ENCODE measurements around the gene HNMT.
"Not testable (repeated sequence)": the region's sequence is repeated elsewhere in the genome, so short reads cannot be mapped to it uniquely, and the experiment has no call there.

The HNMT gene

DNA sequence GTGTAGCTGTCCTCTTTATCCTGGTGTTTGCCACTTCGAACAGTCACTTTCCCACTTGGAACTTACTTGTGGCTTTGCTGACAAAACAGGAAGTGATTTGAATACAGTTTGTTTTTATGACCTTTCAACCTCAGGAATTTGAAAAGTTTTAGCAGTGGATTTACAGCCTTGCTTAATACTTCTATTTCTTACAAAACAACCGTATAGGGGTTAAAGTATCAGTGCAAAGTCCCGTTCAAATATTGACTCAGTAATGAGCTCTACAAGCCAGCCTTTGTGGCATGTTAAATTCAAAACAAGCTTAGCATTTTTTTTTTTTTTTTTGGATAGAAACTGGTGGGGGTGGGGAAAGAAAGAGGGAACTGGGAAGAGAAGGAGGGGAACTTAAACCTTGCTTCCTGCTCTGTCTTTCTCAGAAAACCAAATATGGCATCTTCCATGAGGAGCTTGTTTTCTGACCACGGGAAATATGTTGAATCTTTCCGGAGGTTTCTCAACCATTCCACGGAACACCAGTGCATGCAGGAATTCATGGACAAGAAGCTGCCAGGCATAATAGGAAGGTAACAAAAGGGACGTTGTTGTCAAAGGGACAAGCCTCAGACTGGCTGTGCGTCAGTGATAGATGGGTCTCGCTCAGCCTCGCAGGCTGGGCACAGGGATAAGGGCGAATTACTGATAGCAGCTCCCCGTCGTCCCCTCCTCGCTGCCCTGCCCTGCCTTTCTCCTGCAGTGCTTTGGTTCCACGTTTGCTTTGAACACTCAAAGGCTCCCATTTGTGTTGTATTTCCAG lies at the start of gene HNMT:
Gene HNMT (plus strand): TSS at position 408 of the 793 bp plus-strand sequence. CDS start 19 bp downstream, at position 427.
- no peak for DNase-seq (ENCODE audit: low read depth in 2 of 2)

DNA sequence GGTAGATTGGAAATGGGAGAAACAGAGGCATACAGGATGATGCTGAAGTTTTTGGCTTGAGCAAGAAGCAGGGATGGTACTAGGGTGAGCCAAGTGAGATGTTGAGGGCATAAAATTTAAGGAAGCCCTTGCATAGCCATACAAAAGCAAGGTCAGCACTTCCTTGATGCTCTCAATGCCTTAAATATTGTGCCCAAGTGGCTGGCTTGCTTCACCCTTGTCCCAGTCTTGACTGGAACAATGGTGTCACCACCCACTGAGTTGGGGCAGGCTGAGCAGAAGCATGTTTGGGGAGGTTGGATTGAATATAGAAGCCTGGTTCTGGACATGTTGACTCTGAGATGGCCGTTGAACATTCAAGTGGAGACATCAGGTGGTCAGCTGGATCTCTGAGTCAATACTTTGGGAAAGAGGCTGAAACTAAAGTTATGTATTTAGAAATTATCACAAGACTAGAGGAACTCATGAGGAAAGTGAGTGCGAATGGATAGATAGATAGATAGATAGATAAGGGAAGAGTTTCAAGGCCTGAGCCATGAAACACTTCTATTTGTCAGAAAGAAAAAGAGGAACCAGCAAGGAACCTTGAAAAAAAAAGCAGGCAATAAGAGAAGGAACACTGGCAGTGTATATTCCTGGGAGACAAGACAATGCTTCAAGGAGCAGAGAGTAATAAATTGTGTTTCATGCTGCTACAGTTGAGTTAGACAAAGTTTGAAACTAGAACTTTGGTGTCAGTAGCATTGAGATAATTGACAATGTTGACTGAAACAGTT lies 43.0 kb upstream of the HNMT start:
- no peak for DNase-seq (ENCODE audit: low read depth in 2 of 2)

DNA sequence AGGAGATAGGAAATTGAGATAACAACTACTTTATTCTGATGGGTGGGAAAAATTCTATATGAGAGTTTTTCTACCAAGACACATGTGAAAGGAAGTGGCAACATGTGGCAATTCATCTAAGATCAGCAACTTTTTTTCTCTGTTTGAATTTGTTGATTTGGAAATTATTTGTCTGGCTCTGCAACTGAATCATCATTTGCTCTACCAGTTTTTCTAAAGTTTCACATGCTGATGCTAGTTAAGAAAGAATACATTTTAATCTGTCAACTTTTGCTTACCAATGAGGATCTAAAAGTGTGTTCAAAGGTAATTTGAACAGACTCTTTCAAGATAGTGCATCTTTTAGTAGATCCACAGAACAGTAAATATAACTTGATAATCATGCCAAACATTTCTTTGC lies 42.1 kb upstream of the HNMT start:
- DNase-seq (ENCODE audit: low read depth in 2 of 2): not testable (repeated sequence)

DNA sequence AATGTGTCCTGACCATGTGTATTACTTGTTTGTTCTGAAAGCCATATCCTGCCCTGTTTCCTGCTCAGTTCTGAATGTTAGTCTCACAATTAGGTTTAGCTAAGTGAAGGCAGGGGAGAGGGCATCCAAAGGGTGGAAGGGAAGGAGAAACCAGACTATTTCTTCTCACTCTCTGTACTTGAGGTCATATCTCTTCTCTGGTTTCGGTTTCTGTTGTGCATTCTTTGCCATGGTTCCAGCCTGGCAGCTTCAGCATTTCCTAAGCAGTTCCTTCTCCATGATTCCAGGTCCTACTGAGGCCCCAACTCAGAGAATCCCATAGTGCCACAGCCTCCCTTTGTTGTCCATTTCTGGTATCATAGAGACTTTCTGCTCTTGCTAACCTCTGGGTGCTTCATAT lies 40.3 kb upstream of the HNMT start:
- no peak for DNase-seq (ENCODE audit: low read depth in 2 of 2)

DNA sequence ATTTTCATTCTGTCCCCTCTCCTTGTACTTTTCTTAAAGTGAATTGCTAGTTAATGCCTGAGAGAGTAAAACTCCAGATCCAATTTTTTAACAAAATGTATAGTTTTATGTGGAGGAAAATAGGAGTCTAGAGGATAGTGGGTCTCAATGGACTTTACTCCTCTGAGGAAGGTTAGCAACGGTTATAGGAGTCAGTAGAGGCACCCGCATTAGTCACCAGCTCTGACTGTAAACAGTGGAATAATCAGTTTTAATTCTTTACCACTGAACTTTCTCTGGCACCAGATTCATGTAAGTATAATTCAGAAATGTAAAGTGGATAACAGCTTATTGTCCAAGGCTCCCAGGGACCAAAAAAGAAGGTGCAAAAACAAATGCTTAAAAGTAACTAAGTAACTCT lies 38.7 kb upstream of the HNMT start:
- no peak for DNase-seq (ENCODE audit: low read depth in 2 of 2)

DNA sequence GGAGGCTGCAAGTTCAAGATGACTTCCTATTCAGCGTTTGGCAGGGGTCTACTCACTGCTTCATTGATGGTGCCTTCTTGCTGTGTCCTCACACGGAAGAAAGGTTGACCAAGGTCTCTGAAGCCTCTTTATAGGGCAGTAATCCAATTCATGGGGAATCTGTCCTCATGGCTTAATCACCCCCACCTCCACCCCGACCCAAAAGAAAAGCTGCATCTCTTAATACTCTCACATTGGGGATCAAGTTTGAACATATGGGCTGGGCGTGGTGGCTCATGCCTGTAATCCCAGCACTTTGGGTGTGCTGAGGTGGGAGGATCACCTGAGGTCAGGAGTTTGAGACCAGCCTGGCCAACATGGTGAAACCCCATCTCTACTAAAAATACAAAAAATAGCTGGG lies 36.4 kb upstream of the HNMT start:
- DNase-seq (ENCODE audit: low read depth in 2 of 2): no peak

DNA sequence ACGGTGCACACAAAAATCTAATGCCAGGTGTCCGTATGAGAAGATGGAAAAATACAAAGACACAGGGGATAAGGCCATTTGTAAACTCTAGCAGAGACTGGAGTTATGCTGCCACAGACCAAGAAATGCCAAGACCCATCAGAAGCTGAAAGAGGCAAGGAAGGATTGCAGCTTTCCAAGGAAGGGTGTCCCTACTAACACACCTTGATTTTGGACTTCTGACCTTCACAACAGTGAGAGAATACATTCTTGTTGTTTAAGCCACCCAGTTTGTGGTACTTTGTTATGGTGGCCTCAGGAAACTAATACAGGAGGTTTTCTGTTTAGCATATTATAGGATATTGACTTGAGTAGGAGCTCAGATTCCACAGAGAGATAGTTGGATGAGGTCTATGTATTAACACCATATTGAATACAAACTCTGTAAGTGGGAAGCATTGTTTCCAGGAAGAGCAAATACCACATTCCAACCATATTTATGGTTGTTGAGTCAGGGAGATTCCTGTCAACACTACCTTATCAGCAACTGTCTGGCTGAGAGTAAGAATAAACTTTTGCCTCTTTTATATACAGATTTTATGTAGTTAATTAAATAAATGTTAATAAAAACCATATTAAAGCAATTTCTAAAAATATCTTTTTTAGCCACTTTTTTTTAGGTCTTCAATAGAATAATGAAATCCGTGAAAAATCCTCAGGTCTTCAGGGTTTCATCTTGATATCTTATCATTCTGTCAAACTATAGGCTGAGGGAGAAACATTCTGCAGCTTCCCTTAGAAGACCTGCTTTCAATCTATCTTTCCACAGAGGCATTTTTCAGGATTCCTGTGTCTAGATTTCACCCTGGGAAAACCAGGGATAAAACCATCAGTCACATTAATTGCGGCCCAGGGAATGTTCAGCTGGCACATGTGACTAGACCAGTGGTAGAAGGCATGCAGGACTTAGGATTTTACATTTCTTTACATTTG lies 35.4 kb upstream of the HNMT start:
- DNase-seq (ENCODE audit: low read depth in 2 of 2): no peak

DNA sequence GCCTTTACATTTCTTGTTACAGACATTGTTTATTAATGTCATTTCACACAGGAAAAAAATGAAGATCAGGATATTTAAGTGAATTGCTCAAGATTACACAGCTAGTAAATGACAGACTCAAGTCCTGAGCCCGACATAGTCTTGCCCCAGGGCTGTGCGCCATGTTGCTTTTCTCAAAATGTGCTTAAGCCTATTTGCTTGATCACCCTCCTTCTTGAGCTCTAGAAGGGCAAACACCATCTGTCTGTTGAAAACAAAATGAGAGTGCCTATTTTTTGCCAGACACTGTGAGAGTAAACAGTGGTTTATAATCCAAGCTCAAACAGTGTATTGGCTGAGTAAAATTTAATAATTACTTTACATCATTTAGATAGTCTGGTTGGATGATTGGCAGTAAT lies 34.8 kb upstream of the HNMT start:
- DNase-seq (ENCODE audit: low read depth in 2 of 2): no peak

DNA sequence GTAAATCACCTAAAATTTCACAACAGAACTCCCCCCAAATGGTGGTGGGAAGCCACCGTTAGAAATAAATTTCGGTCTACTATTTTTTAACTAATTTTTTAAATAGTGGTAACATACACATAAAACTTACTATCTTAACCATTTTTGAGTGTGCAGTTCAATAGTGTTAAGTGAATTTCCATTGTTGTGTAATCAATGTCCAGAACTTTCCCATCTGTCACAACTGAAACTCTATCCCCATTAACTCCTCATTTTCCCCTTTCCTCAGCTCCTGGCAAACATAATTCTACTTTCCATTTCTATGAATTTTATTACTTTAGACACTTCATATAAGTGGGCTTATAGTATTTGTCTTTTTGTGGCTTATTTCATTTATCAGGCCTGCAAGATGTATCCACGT lies 34.1 kb upstream of the HNMT start:
- no peak for DNase-seq (ENCODE audit: low read depth in 2 of 2)

DNA sequence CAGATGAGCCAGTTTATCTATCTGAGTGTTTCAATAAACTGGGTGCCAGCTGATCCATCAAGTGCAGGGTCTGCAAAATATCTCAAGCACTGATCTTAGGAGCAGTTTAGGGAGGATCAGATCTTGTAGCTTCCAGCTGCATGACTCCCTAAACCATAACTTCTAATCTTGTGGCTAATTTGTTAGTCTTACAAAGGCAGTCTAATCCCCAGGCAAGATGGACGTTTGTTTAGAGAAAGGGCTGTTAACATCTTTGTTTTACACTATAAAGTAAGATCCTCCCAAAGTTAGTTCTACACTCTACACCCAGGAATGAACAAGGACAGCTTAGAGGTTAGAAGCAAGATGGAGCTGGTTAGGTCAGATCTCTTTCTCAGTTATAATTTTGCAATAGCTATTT lies 28.7 kb upstream of the HNMT start:
- DNase-seq (ENCODE audit: low read depth in 2 of 2): no peak

DNA sequence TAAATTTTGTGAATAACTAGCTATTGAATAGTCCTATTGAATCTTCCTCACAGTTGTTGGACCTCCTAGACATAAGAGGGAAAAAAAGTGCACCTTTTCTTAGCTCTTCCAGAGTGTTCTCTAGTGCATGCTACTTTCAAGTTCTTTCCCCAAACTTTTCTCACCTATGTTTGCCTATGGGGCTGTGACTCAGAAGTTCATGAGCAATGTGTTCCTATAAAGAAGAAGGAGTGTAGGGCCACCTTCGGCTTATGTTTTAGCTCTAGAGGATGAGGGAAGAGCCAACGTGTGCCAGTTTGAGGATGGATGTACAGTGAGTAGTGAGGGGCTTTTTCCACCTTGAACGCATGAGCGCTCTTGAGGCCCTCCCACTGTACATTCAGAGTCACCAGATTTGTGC lies 27.0 kb upstream of the HNMT start:
- DNase-seq (ENCODE audit: low read depth in 2 of 2): no peak

DNA sequence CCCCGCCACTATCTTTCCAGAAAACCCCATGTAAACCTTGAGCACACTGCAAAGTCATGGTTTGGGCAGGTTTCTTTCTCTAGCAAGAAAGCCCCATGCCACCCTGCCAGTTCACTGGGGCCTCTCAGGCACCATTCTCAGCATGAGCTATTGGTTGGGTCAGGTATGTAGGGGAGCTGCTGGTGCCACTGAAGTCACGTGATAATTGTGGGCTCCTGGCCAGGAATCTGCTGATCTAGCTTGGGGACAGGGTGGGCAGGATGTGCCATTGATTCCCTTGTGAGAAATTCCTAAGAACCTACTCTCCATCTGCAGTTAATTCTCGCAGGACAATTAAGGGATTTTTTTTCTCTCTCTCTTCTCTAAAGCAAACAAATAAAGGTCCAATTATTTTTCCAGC lies 26.5 kb upstream of the HNMT start:
- DNase-seq (ENCODE audit: low read depth in 2 of 2): no peak

DNA sequence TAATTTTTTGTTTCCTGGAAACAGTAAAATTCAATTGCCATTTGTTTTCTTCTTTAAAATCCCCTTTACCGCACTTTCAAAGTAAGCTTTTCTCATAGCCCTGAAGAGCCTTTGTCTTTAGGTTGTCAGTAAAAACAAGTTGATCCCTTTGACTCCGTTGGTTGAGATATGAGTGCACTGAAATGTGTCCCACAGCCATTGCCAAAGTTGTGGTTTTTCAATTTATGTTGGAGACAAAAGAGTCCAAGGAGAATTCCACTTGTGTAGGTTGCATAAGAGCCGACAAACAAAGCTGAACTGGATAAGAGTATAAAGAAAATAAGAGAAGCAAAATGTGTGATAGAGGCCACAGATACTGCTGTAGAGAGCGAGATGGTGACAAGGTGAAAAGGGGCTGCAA lies 26.1 kb upstream of the HNMT start:
- no peak for DNase-seq (ENCODE audit: low read depth in 2 of 2)

DNA sequence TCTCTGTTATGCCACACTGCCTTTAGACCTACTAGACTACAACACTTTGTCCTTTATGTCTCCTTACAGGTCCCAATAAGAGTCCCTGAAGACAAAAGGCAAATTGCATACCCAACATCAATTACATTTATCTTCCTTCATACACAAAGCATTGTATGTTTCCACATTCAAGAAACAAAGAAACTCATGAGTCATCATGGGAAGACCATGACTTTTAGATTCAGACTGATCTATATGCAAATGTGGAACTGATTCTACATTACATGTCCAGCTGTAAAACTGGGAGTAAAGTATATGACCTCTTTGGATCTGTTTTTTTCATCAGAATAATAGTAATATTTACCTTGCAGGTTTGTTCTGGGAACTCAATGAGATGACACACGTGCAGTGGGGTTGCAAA lies 25.2 kb upstream of the HNMT start:
- no peak for DNase-seq (ENCODE audit: low read depth in 2 of 2)

DNA sequence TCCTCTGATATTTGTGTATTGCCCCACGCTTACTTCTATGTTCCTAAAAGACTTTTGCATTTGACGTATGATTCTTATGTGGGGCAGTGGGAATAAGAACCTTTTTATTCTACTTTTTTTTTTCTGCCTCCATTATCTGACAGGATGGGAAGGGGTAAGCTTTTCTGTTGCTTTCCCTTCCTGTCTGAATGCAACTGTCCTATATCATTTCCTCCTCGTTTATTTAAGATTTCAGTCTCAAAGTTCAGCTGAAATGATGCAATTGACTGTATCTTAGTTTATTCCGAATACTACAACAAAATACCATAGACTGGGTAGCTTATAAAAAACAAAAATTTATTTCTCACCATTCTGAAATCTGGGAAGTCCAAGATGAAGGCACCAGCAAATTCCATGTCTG lies 24.1 kb upstream of the HNMT start:
- no peak for DNase-seq (ENCODE audit: low read depth in 2 of 2)

DNA sequence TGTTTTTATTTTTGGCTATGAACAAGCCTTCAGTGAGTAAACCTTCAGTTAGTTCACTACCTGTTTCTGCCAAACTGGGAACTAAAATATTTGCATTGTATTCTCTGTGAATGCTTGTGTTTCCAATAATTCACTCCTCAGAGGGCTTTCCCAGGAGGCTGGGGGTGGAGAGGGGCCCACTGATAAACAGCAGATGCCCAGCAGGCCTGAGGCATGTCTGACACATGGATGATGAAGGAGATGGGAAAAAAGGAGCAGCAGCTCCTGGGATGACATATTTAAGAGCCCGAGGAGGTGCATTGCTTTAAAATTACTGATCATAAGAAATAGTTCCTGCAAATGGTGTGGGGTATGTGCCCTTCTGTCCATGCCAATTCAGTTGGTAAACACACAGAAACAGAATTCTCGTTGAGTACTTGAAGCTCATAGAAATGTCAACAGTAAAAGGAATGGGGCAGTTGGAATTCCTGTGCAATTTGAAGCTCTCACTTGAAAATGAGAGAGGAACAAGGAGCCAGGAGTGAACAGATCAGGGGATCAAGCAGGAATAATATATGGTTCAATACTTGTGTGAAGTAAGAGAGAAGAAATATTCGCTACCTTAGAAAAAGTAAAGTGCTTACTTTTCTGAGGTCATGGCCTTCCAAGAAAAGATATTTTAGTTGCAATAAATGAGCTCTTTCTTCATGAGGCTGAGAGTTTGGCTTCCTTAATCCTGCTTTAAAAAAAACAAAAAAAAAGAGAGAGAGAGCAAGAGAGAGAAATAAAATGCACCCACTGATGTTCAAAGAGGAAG lies 22.0 kb upstream of the HNMT start:
- no peak for DNase-seq (ENCODE audit: low read depth in 2 of 2)

DNA sequence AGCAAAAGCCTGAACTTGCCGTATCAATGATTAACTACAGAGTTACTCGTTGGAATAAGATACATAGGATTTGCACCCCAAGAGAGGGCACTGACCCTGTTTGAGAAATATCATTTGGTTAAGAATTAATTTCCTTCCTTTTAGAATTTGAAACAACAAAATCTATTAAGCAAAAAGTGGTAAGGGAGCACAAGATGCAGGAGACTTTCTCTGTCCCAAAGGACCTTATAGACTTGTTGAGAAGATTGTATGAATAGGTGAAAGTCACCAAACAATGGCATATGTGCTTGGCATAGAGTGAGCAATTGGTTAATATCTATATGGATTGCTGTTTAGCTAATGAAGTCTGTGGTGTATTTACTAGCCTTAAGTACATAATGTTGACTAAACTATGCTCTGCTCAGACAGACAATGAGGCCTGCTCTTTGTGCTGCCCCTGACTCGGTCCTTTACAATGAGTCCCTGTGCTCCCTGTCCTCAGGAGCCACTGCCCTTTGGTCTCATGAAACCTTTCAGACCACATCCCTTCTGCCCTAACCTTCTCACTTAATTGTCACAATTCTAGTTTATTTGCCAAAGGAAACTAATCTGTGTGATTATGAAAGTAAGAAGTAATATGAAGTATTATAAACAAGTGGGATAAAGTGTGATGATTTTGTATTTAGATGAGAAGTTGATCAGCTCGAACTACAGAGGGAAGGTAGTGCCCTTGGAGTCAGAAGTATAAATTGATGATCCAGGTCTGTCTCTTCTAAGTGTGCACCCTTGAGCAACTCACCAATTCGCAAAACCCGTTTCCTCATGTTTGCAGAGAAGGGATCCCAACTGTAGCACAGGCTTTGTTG lies 21.2 kb upstream of the HNMT start:
- no peak for DNase-seq (ENCODE audit: low read depth in 2 of 2)

DNA sequence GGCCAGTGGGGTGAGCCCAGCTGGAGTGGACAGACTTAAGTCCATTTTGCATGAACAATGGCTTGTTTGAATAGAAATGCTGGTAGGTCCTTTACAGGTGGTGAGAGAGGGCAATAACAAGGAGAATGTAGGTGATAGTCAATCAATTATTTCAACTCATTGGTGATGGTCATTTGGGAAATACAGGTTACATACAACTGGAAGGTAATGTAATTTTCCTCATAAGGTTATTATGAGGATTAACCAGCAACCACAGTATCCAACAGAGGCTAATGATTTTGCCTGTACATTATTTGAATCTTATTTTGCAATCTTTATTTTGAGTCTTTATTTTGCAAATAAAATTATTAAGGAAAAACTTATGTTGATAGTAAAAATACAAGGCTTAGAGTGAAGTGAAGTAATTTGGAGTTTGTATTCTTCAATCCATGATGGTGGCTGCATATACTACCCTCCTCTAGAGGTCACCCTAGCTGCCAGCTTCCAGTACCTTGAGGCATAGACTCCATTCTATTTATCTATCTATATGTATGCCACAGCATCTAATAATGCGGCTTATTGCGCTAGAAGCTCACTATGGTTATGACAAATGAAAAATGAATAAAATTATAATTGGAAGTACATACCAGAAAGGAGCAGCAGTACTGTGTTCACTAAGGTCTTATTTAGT lies 20.5 kb upstream of the HNMT start:
- DNase-seq (ENCODE audit: low read depth in 2 of 2): no peak

DNA sequence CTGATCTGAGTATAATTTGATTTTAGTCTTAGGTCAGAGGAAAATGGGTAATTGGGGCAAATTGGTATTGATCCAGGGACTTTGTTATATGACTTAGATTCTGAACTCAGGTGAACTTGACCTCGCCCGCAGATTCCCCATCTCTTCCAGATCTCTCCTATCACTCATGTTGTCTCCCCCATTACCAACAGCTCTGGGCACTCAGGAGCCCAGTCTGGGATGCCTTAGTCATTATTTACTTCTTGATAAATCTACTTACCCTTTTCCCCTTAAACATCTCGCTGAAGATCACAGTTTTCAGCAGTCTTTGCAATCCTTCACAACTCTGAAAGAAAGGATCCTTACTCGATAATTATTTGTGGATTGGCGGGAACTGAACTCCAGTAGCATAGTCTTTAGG lies 19.6 kb upstream of the HNMT start:
- DNase-seq (ENCODE audit: low read depth in 2 of 2): no peak

DNA sequence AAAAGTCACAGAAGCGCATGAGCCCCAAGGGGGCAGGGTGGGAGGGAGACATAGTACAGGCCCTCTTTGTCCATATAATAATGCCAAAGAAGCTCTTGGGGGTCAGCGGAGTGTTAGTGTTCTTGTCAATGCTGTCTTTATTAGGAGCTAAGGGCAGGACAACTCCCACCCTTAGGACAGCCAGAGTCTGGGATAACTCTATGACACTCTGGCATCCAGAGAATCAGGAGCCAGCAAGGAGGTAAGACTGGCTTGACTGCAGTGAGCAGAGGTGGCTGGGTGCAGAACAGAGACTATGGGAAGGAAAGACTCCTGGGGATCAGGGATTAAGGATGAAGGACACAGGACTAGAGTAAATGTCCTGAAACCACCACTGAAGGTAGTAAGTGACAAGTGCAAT lies 19.0 kb upstream of the HNMT start:
- no peak for DNase-seq (ENCODE audit: low read depth in 2 of 2)
